Smooth muscle cell (in vitro differentiated cells): ENCODE data around the gene TBC1D7. TPM values are rescaled to one million over a fixed set of nuclear protein-coding genes. Genes with fewer than 3 reads are reported as not detected.

Experiments used
- DNase-seq: peaks from one replicate; lab custom pipeline; 2025; ENCODE audit not compliant: unreplicated experiment; lab: John Stamatoyannopoulos, UW
- H2AFZ ChIP-seq: fragments of 200-600 bp; sonication (generic); 2 replicates; pipeline ENCODE4 v1.6.0; 2016; ENCODE audit warnings: antibody characterized with exemption, low read depth, mild to moderate bottlenecking
- H3F3A ChIP-seq: fragments of 200-600 bp; sonication (generic); 2 replicates; pipeline ENCODE4 v1.6.0; 2017; ENCODE audit warnings: antibody characterized with exemption, low read depth
- H3K27ac ChIP-seq: fragments of 200-600 bp; sonication (generic); 2 replicates; pipeline ENCODE4 v1.5.1; 2016; ENCODE audit warnings: low read depth, mild to moderate bottlenecking
- H3K27me3 ChIP-seq: fragments of 200-600 bp; sonication (generic); 2 replicates; pipeline ENCODE4 v1.6.1; 2016; ENCODE audit warnings: low read depth, mild to moderate bottlenecking
- H3K36me3 ChIP-seq: fragments of 200-600 bp; sonication (generic); 2 replicates; pipeline ENCODE4 v1.5.1; 2016; ENCODE audit warnings: low read depth
- H3K4me1 ChIP-seq: fragments of 200-600 bp; sonication (generic); 2 replicates; pipeline ENCODE4 v1.5.1; 2016; ENCODE audit warnings: low read depth
- H3K4me2 ChIP-seq: fragments of 200-600 bp; sonication (generic); 2 replicates; pipeline ENCODE4 v1.6.0; 2016; ENCODE audit warnings: mild to moderate bottlenecking
- H3K4me3 ChIP-seq: fragments of 200-600 bp; sonication (generic); 2 replicates; pipeline ENCODE4 v1.5.1; 2016; ENCODE audit warnings: mild to moderate bottlenecking
- H3K79me2 ChIP-seq: fragments of 200-600 bp; sonication (generic); 2 replicates; pipeline ENCODE4 v1.6.0; 2016; ENCODE audit warnings: low read depth, mild to moderate bottlenecking
- H3K9ac ChIP-seq: fragments of 200-600 bp; sonication (generic); 2 replicates; pipeline ENCODE4 v1.6.0; 2016; ENCODE audit warnings: low read depth
- H3K9me3 ChIP-seq: fragments of 200-600 bp; sonication (generic); replicated peaks from 2 replicates; pipeline ENCODE4 v1.5.1; 2016; ENCODE audit warnings: low read depth
- H4K20me1 ChIP-seq: fragments of 200-600 bp; sonication (generic); 2 replicates; pipeline ENCODE4 v1.6.0; 2016; ENCODE audit warnings: low read depth
- WGBS: methylation state at CpG from one replicate; pipeline ENCODE4 v1.1.7; 2016; ENCODE audit warnings: low lambda C conversion rate; 5-methylcytosine and 5-hydroxymethylcytosine counted together
- polyA plus RNA-seq: library from polyadenylated mRNA; unstranded; fragments of >200 nt; fragmentation: Nextera tagmentation; extraction: Ambion mirVana; gene quantifications from 2 replicates; pipeline ENCODE4 v1.2.1, GENCODE V29; 2016
- total RNA-seq: library from RNA; depleted of rRNA; stranded (reverse); fragments of >200 nt; gene quantifications from 2 replicates; pipeline ENCODE4 v1.2.3, GENCODE V29; 2014
- TF ChIP-seq, protein P1 (sequence below): fragments of 200-600 bp; sonication (generic); IDR thresholded peaks from 2 replicates; pipeline ENCODE4 v1.5.1; 2017; ENCODE audit warnings: borderline replicate concordance, mild to moderate bottlenecking, antibody characterized with exemption; ENCODE audit not compliant: insufficient read depth, poor library complexity, severe bottlenecking

The TBC1D7 gene
- total and polyA plus RNA-seq, 2 experiments from 2014 or later = 21.1 to 39.6 TPM

DNA sequence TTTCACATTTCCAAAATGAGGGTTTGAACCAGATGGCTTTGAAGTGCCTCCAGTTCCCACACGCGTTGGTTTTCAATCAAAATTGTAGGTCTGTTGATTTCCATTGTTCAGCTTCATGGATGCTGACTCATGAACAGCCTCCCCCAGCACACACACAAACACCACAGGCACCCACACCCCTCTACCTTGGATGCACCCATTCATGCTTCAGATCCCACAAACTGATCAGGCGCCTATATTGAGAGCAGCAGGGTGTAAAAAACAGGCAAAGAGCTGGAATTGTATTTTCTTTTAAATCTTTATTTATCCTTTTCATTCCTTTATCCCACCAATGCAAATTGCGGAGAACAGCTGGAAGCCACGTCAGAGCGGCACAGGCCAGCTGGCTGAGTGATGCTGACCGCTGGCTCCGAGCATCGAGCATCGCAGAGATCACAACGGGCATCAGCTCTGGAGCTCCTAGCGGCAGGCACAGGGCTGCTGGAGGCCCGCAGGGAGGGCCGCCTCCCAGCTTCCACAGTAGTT lies 29.3 kb upstream of the TBC1D7 start:
- no peak for DNase-seq
- Histone ChIP-seq H3K27me3 (no peaks in the 10 kb centered on the region), H3K4me3 (no peak overlapping the region), H4K20me1 (no peaks in the 10 kb centered on the region), H3F3A (peaks cover 39% of the 10 kb centered on the region), H3K9ac (no peak overlapping the region), H3K36me3 (no peaks in the 10 kb centered on the region), H3K9me3 (no peaks in the 10 kb centered on the region), H3K27ac (peak overlapping the region; percentile 99), H2AFZ (no peak overlapping the region), H3K4me1 (peaks cover 42% of the 10 kb centered on the region), H3K4me2 (no peak overlapping the region), H3K79me2 (no peaks in the 10 kb centered on the region)
- TF ChIP-seq, protein P1, sequence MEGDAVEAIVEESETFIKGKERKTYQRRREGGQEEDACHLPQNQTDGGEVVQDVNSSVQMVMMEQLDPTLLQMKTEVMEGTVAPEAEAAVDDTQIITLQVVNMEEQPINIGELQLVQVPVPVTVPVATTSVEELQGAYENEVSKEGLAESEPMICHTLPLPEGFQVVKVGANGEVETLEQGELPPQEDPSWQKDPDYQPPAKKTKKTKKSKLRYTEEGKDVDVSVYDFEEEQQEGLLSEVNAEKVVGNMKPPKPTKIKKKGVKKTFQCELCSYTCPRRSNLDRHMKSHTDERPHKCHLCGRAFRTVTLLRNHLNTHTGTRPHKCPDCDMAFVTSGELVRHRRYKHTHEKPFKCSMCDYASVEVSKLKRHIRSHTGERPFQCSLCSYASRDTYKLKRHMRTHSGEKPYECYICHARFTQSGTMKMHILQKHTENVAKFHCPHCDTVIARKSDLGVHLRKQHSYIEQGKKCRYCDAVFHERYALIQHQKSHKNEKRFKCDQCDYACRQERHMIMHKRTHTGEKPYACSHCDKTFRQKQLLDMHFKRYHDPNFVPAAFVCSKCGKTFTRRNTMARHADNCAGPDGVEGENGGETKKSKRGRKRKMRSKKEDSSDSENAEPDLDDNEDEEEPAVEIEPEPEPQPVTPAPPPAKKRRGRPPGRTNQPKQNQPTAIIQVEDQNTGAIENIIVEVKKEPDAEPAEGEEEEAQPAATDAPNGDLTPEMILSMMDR = no peak
- WGBS = 87% methylated on average over 14 of the region's 14 CpGs

DNA sequence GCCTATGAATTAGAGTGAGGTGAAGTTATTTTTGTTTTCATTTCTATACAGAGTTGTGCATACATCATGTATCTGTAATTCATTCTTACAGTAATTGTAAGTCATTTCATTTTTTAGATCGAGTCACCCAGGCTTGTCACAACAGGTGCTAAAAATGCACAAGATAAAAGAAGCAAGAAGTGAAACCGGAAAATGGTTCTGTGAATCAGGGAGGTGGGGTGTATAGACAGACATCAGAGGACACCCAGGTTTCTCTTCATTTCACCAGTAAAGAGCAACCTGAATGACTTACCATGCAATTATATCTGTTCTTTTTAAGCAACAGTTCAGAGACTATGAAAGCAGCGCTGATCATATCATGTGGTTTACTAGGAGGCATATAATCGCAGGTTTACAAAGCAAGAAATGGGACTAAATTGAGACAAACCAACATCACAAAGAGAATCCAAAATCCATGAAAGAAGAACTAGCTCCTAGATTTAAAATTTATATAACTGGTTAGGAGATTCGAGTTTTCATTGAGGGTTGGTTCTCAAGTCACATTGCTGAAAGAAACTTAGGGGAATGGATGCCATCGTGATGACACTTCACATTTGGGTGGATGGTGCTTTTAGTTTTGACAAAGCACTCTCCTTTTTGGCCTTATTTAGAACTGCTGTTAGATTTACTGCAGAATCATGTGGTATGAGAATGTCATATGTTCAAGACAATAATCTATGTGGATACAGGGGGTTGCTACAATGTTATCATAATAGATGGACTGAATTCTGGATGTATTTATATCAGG lies 27.9 kb upstream of the TBC1D7 start:
- H3F3A ChIP-seq = peaks cover 41% of the 10 kb centered on the region
- H3K36me3 ChIP-seq = no peaks in the 10 kb centered on the region
- peak overlapping the region; percentile 99 for H3K27ac ChIP-seq
- H3K4me3 ChIP-seq = no peak overlapping the region
- H3K27me3 ChIP-seq = no peaks in the 10 kb centered on the region
- peak overlapping the region; percentile 46 for H3K4me2 ChIP-seq
- H3K9me3 ChIP-seq = no peaks in the 10 kb centered on the region
- no peaks in the 10 kb centered on the region for H3K79me2 ChIP-seq
- no peaks in the 10 kb centered on the region for H4K20me1 ChIP-seq
- peaks cover 48% of the 10 kb centered on the region for H3K4me1 ChIP-seq
- peak overlapping the region; percentile 48 for H3K9ac ChIP-seq
- TF ChIP-seq, protein P1 = no peak
- no peak overlapping the region for H2AFZ ChIP-seq
- DNase-seq = no peak
- 74% methylated on average over 6 of the region's 6 CpGs for WGBS

DNA sequence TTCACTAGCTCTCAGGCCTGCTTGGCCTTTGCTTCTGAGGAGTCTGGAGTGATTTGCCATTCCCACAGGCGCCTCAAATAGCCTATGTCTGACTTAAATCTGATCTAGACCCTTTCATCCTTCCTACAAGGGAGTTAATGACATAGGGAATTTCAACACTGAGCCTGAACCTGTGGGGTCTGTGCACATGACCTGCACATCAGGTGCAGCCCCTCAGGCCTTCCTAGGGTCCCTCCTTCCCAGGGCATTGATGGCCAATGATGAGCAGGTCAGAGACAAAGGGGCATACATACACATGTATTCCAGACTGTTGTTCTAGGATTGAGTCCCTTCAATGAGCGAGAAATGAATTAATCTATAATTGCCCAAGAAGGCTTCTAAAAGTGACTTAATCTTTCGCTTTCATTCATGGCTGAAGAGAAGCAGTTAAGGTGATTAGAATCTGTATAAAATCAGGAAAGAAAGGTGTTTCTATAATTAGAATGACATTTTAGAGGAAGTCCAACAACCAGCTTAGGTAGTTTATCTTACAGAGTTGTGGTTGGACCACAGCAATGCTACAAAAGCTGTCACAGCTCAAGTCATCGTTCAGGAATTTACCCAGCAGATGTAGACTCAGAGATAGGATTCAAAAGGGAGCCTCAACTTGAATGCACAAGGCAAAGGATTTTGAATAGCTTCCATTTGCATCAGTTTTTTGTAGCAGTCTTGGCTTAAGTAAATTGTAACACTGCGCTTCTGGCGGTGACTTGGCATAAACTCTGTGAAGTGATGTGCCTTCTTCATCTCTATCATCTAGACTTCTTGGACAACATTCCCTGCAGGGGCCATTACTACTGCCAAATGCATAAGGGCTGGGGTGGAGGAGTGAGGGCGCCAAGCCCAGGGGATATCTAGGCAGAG lies 27.0 kb upstream of the TBC1D7 start:
- Histone ChIP-seq H3K4me1 (peaks cover 57% of the 10 kb centered on the region), H4K20me1 (no peaks in the 10 kb centered on the region), H3K36me3 (no peaks in the 10 kb centered on the region), H3F3A (peaks cover 46% of the 10 kb centered on the region), H3K27me3 (no peaks in the 10 kb centered on the region), H2AFZ (no peak overlapping the region), H3K4me3 (no peak overlapping the region), H3K27ac (peak overlapping the region; percentile 99), H3K9ac (peak overlapping the region; percentile 94), H3K4me2 (peak overlapping the region; percentile 83), H3K9me3 (no peaks in the 10 kb centered on the region), H3K79me2 (no peaks in the 10 kb centered on the region)
- no peak for DNase-seq
- WGBS = 26% methylated on average over 7 of the region's 7 CpGs
- TF ChIP-seq, protein P1 = no peak
